Right lobe of liver (tissue), 4 donors: ENCODE measurements around the gene GASK1B.

Source experiments
- CTCF ChIP-seq, 4 donors: fragments of 200-600 bp in 3 of 4; fragments of 450-650 bp in 1 of 4; IDR thresholded peaks; one replicate each; pipeline versions ENCODE4 v1.5.1 to v1.8.0; 2016 to 2022; ENCODE audit warnings: antibody characterized with exemption in 4 of 4, mild to moderate bottlenecking in 2 of 4
- POLR2A ChIP-seq: fragments of 450-650 bp; IDR thresholded peaks from one replicate; pipeline ENCODE4 v1.6.1; 2017; ENCODE audit warnings: antibody characterized with exemption, mild to moderate bottlenecking
- donor health status: DM: no; HTN: no; CAD: no.
- donor health status: DM: no; HTN: no; CAD: no.
- donor health status: DM: no; HTN: yes; CAD: no.

GRCh38 chr4:158147151-158147550 is 25.7 kb downstream of the GASK1B start:
- no peak for TF ChIP-seq POLR2A
- no peak for TF ChIP-seq CTCF (IDR thresholded peaks at IDR 0.05)
